ENCODE measurements around the gene SLC4A3. TPM values are rescaled to one million over a fixed set of nuclear protein-coding genes. Genes with fewer than 3 reads are reported as not detected.

The SLC4A3 gene
- total and polyA plus RNA-seq, 2 of the 13 experiments (the other 11 are each of a cell fraction or from before 2014, with no cell fraction given), result 0.18 to 0.95 TPM

DNA sequence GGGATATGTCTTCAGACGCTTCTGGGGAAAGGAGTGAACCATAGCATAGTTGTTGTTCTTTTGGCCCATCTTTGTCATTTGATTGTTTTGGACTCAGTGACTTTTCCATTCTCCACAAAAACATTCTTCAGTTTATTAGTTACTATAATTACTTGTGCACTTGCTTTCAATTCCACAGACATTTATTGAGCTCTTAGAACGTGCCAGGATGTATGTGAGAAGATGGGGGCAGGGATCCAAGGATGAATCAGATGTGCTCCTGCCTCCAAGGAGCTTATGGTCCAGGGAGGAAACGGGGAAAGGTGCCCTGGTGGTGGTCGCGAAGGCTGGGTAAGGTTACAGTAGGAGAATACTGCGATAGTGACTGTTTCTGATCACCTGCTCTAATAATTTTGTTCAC, 6.9 kb upstream of the SLC4A3 start (continued):
- TF ChIP-seq, protein P1, sequence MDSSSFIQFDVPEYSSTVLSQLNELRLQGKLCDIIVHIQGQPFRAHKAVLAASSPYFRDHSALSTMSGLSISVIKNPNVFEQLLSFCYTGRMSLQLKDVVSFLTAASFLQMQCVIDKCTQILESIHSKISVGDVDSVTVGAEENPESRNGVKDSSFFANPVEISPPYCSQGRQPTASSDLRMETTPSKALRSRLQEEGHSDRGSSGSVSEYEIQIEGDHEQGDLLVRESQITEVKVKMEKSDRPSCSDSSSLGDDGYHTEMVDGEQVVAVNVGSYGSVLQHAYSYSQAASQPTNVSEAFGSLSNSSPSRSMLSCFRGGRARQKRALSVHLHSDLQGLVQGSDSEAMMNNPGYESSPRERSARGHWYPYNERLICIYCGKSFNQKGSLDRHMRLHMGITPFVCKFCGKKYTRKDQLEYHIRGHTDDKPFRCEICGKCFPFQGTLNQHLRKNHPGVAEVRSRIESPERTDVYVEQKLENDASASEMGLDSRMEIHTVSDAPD (CRISPR knock-in tag; IDR thresholded peaks at IDR 0.05), result no peak

DNA sequence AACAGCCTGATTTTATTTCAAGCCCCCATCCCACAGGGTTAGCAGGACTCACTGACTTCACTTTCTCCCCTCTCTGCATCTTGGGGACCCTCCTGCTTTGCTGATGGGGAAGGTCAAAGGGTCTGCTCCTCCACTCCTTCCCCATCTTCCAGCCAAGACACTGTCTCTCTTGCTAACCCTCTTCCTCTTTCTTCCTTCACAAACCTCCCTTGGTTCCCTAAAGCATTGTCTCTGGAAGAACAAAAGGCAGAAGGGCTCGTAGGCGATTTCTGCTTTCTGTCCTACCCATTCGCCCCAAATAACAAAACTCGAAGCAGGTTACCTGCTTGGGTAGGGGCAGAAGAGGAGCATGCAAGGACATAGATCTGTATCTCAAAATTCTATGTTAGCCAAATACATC, 5.5 kb upstream of the SLC4A3 start:
- Histone ChIP-seq H3K9ac (ENCODE audit: insufficient read depth, low read depth, low read length) (no peak overlapping the region), H3K4me2 (ENCODE audit: low read depth, low read length) (no peak overlapping the region), H3K9me3 (ENCODE audit: low read length) (no peaks in the 10 kb centered on the region), H3K79me2 (ENCODE audit: insufficient read depth, low read length) (no peaks in the 10 kb centered on the region), H2AFZ (ENCODE audit: low read length) (no peak overlapping the region), H3K27ac (ENCODE audit: extremely low read length, insufficient read depth, low read length) (no peak overlapping the region), H4K20me1 (ENCODE audit: insufficient read depth, low read length) (no peaks in the 10 kb centered on the region), H3K36me3 (replicated peaks in 1 of 2; ENCODE audit: control insufficient read depth in 1 of 2, insufficient read depth in 2 of 2, low read length in 2 of 2) (no peaks in the 10 kb centered on the region), H3K27me3 (ENCODE audit: control insufficient read depth in 1 of 2, insufficient read depth in 2 of 2, low read length in 2 of 2) (peaks cover 14 to 54% of the 10 kb centered on the region in 2 experiments), H3K4me1 (ENCODE audit: insufficient read depth, low read length) (peaks cover 15% of the 10 kb centered on the region), H3K4me3 (replicated peaks in 1 of 3; ENCODE audit: insufficient read depth in 1 of 3, low read depth in 2 of 3, low read length in 3 of 3) (no peak overlapping the region)
- ChIA-PET CTCF (ENCODE audit: low intra/inter-chr PET ratio, low total read pairs) (no interaction called here), POLR2A (no interaction called here)
- DNase-seq (ENCODE audit: low spot score), result no peak
- intact Hi-C loops (cut with micrococcal nuclease; ENCODE audit: unreplicated experiment) (no loop called here), in situ Hi-C loops (cut with HindIII; ENCODE audit: extremely low pct_ligation_motif_present, low pct_unique_long_range_greater_than_20kb) (no loop called here)
- BruUV-seq (replicated peaks), result no TSS peak
- no peak for FAIRE-seq
- WGBS (ENCODE audit: low lambda C conversion rate), result 10% methylated on average over 4 of the region's 4 CpGs
- ATAC-seq, result no peak
- TF ChIP-seq, protein P2, sequence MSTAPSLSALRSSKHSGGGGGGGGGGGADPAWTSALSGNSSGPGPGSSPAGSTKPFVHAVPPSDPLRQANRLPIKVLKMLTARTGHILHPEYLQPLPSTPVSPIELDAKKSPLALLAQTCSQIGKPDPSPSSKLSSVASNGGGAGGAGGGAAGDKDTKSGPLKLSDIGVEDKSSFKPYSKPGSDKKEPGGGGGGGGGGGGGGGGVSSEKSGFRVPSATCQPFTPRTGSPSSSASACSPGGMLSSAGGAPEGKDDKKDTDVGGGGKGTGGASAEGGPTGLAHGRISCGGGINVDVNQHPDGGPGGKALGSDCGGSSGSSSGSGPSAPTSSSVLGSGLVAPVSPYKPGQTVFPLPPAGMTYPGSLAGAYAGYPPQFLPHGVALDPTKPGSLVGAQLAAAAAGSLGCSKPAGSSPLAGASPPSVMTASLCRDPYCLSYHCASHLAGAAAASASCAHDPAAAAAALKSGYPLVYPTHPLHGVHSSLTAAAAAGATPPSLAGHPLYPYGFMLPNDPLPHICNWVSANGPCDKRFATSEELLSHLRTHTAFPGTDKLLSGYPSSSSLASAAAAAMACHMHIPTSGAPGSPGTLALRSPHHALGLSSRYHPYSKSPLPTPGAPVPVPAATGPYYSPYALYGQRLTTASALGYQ (CRISPR knock-in tag; IDR thresholded peaks at IDR 0.05), result no peak
- TF ChIP-seq, protein P3, sequence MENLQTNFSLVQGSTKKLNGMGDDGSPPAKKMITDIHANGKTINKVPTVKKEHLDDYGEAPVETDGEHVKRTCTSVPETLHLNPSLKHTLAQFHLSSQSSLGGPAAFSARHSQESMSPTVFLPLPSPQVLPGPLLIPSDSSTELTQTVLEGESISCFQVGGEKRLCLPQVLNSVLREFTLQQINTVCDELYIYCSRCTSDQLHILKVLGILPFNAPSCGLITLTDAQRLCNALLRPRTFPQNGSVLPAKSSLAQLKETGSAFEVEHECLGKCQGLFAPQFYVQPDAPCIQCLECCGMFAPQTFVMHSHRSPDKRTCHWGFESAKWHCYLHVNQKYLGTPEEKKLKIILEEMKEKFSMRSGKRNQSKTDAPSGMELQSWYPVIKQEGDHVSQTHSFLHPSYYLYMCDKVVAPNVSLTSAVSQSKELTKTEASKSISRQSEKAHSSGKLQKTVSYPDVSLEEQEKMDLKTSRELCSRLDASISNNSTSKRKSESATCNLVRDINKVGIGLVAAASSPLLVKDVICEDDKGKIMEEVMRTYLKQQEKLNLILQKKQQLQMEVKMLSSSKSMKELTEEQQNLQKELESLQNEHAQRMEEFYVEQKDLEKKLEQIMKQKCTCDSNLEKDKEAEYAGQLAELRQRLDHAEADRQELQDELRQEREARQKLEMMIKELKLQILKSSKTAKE (CRISPR knock-in tag; IDR thresholded peaks at IDR 0.05; ENCODE audit: borderline replicate concordance), result no peak
- no peak for TF ChIP-seq NFE2L2 (IDR thresholded peaks at IDR 0.05; ENCODE audit: low read length)
- TF ChIP-seq, protein P1 (CRISPR knock-in tag; IDR thresholded peaks at IDR 0.05), result no peak
- TF ChIP-seq SETDB1 (CRISPR knock-in tag; IDR thresholded peaks at IDR 0.05; ENCODE audit: borderline replicate concordance), result no peak
- no peak for TF ChIP-seq WIZ (CRISPR knock-in tag; IDR thresholded peaks at IDR 0.05)
- TF ChIP-seq, protein P4, sequence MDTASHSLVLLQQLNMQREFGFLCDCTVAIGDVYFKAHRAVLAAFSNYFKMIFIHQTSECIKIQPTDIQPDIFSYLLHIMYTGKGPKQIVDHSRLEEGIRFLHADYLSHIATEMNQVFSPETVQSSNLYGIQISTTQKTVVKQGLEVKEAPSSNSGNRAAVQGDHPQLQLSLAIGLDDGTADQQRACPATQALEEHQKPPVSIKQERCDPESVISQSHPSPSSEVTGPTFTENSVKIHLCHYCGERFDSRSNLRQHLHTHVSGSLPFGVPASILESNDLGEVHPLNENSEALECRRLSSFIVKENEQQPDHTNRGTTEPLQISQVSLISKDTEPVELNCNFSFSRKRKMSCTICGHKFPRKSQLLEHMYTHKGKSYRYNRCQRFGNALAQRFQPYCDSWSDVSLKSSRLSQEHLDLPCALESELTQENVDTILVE (CRISPR knock-in tag; IDR thresholded peaks at IDR 0.05), result no peak
- TF ChIP-seq, protein P5, sequence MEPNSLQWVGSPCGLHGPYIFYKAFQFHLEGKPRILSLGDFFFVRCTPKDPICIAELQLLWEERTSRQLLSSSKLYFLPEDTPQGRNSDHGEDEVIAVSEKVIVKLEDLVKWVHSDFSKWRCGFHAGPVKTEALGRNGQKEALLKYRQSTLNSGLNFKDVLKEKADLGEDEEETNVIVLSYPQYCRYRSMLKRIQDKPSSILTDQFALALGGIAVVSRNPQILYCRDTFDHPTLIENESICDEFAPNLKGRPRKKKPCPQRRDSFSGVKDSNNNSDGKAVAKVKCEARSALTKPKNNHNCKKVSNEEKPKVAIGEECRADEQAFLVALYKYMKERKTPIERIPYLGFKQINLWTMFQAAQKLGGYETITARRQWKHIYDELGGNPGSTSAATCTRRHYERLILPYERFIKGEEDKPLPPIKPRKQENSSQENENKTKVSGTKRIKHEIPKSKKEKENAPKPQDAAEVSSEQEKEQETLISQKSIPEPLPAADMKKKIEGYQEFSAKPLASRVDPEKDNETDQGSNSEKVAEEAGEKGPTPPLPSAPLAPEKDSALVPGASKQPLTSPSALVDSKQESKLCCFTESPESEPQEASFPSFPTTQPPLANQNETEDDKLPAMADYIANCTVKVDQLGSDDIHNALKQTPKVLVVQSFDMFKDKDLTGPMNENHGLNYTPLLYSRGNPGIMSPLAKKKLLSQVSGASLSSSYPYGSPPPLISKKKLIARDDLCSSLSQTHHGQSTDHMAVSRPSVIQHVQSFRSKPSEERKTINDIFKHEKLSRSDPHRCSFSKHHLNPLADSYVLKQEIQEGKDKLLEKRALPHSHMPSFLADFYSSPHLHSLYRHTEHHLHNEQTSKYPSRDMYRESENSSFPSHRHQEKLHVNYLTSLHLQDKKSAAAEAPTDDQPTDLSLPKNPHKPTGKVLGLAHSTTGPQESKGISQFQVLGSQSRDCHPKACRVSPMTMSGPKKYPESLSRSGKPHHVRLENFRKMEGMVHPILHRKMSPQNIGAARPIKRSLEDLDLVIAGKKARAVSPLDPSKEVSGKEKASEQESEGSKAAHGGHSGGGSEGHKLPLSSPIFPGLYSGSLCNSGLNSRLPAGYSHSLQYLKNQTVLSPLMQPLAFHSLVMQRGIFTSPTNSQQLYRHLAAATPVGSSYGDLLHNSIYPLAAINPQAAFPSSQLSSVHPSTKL (CRISPR knock-in tag; IDR thresholded peaks at IDR 0.05), result no peak
- no peak for TF ChIP-seq SYNCRIP (IDR thresholded peaks at IDR 0.05; ENCODE audit: insufficient read depth, low read depth, low read length)
- no peak for TF ChIP-seq ZNF781 (CRISPR knock-in tag; IDR thresholded peaks at IDR 0.05; ENCODE audit: borderline replicate concordance, not compliant biosample characterization)
